ENCODE results near the gene SLC6A7.

The SLC6A7 gene

DNA sequence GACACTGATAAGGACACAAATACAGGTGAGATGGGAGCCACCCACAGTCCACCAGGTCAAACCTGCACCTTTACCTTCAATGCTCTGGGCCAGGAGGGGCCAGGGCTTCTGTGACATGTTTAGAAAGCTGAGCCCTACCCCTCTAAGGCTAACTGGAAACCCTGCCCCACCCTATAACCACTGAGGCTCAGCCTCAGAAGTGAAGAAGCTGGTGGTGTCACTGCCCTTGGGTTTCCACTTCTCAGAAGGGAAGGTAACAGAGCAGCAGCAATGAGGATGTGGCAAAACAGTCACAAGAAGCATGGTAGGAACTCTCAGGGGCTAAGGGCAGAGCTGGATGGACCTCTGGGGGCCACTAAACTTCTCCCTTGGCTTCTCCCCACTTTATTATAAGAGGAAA, 40.2 kb upstream of the SLC6A7 start:
- Histone ChIP-seq H3K4me1 (ENCODE audit: control insufficient read depth, low read length) (peaks cover 4% of the 10 kb centered on the region), H4K20me1 (ENCODE audit: control insufficient read depth, insufficient read depth, low read depth, low read length) (no peaks in the 10 kb centered on the region; the same call in 1 of the 2 replicates), H3F3A (ENCODE audit: control insufficient read depth, insufficient read depth) (no peaks in the 10 kb centered on the region), H3K79me2 (ENCODE audit: control insufficient read depth, low read length) (no peaks in the 10 kb centered on the region), H3K36me3 (ENCODE audit: control insufficient read depth, low read length) (no peaks in the 10 kb centered on the region), H3K27ac (ENCODE audit: low read depth, low read length) (no peak overlapping the region), H3K9me3 (ENCODE audit: control insufficient read depth, insufficient read depth, low read length) (no peaks in the 10 kb centered on the region), H3K9me2 (replicated peaks; ENCODE audit: control insufficient read depth, low read length) (no peaks in the 10 kb centered on the region), H3K27me3 (ENCODE audit: control insufficient read depth, low read length) (peaks cover 23% of the 10 kb centered on the region), H3K4me2 (ENCODE audit: low read length) (no peak overlapping the region), H3K4me3 (ENCODE audit: low read length) (no peak overlapping the region)
- TF ChIP-seq, protein P1, sequence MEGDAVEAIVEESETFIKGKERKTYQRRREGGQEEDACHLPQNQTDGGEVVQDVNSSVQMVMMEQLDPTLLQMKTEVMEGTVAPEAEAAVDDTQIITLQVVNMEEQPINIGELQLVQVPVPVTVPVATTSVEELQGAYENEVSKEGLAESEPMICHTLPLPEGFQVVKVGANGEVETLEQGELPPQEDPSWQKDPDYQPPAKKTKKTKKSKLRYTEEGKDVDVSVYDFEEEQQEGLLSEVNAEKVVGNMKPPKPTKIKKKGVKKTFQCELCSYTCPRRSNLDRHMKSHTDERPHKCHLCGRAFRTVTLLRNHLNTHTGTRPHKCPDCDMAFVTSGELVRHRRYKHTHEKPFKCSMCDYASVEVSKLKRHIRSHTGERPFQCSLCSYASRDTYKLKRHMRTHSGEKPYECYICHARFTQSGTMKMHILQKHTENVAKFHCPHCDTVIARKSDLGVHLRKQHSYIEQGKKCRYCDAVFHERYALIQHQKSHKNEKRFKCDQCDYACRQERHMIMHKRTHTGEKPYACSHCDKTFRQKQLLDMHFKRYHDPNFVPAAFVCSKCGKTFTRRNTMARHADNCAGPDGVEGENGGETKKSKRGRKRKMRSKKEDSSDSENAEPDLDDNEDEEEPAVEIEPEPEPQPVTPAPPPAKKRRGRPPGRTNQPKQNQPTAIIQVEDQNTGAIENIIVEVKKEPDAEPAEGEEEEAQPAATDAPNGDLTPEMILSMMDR (IDR thresholded peaks at IDR 0.05; ENCODE audit: low read depth, low read length, poor library complexity, severe bottlenecking), result no peak
- TF ChIP-seq EZH2phosphoT487 (IDR thresholded peaks at IDR 0.05; ENCODE audit: borderline replicate concordance, low read length), result no peak

DNA sequence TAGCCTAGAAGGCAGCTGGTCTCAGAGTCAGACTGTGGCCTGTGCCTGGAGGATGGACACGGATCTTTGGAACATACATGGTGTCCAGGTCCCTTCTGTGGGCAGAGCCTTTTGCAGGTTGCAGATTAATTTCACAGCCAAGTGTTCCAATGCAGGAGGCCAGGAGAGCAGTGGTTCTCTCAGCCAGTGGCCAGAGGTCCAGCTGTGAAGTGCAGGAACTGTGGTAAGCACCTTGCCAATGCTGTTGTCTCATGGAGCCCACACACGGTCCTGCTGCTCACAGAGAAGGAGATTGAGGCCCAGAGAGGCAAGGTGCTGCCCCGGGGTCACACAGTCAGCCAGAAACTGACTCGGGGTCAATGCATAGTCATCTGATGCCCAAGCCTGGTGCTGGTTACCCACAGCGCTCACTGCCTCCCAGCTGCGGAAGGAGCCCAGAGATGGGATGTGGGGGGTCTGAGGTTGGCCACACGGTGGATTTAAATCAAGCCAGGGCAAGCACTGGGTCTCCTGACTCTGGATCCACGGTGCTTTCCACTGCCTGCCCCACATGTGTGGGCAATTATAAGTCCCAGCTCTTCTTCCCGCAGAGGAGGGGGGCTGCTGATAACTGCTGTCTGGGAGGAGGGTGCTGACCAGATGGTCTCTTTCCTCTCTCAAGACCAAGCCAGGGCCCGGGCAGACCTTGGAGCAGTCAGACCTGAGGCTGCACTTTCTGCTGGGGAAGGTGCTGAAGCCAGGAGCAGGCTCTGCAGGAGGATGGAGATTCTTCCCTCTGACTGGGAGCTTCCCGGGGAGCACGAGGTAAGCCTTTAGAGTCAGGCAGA, 37.0 kb upstream of the SLC6A7 start:
- peaks cover 47% of the 10 kb centered on the region for H3K27me3 ChIP-seq (ENCODE audit: control insufficient read depth, low read length)
- no peaks in the 10 kb centered on the region; the same call in 1 of the 2 replicates for H4K20me1 ChIP-seq (ENCODE audit: control insufficient read depth, insufficient read depth, low read depth, low read length)
- no peaks in the 10 kb centered on the region for H3K36me3 ChIP-seq (ENCODE audit: control insufficient read depth, low read length)
- no peak overlapping the region for H3K4me3 ChIP-seq (ENCODE audit: low read length)
- H3K4me2 ChIP-seq (ENCODE audit: low read length), result no peak overlapping the region
- H3K9me3 ChIP-seq (ENCODE audit: control insufficient read depth, insufficient read depth, low read length), result no peaks in the 10 kb centered on the region
- no peak overlapping the region for H3K27ac ChIP-seq (ENCODE audit: low read depth, low read length)
- no peak for TF ChIP-seq EZH2phosphoT487 (IDR thresholded peaks at IDR 0.05; ENCODE audit: borderline replicate concordance, low read length)
- TF ChIP-seq, protein P1 (IDR thresholded peaks at IDR 0.05; ENCODE audit: low read depth, low read length, poor library complexity, severe bottlenecking), result no peak
- peaks cover 20% of the 10 kb centered on the region for H3K4me1 ChIP-seq (ENCODE audit: control insufficient read depth, low read length)
- H3K9me2 ChIP-seq (replicated peaks; ENCODE audit: control insufficient read depth, low read length), result no peaks in the 10 kb centered on the region
- no peaks in the 10 kb centered on the region for H3F3A ChIP-seq (ENCODE audit: control insufficient read depth, insufficient read depth)
- no peaks in the 10 kb centered on the region for H3K79me2 ChIP-seq (ENCODE audit: control insufficient read depth, low read length)

GRCh38 chr5:150153483-150153882, 36.4 kb upstream of the SLC6A7 start:
- no peak overlapping the region for H3K4me3 ChIP-seq (ENCODE audit: low read length)
- H3K4me2 ChIP-seq (ENCODE audit: low read length), result no peak overlapping the region
- no peaks in the 10 kb centered on the region for H3F3A ChIP-seq (ENCODE audit: control insufficient read depth, insufficient read depth)

More at GRCh38 chr5:150153483-150153882, 36.4 kb upstream of the SLC6A7 start:
- H3K36me3 ChIP-seq (ENCODE audit: control insufficient read depth, low read length), result no peaks in the 10 kb centered on the region
- H3K9me2 ChIP-seq (replicated peaks; ENCODE audit: control insufficient read depth, low read length), result no peaks in the 10 kb centered on the region
- no peak for TF ChIP-seq EZH2phosphoT487 (IDR thresholded peaks at IDR 0.05; ENCODE audit: borderline replicate concordance, low read length)
- TF ChIP-seq, protein P1 (IDR thresholded peaks at IDR 0.05; ENCODE audit: low read depth, low read length, poor library complexity, severe bottlenecking), result no peak
- no peaks in the 10 kb centered on the region for H3K79me2 ChIP-seq (ENCODE audit: control insufficient read depth, low read length)
- H3K4me1 ChIP-seq (ENCODE audit: control insufficient read depth, low read length), result peaks cover 20% of the 10 kb centered on the region
- H4K20me1 ChIP-seq (ENCODE audit: control insufficient read depth, insufficient read depth, low read depth, low read length), result no peaks in the 10 kb centered on the region; the same call in 1 of the 2 replicates
- no peak overlapping the region for H3K27ac ChIP-seq (ENCODE audit: low read depth, low read length)
- no peaks in the 10 kb centered on the region for H3K9me3 ChIP-seq (ENCODE audit: control insufficient read depth, insufficient read depth, low read length)
- H3K27me3 ChIP-seq (ENCODE audit: control insufficient read depth, low read length), result peaks cover 47% of the 10 kb centered on the region

Measured in DOHH2 (cell line).